ENCODE data around the gene RSRC2. TPM values are rescaled to one million over a fixed set of nuclear protein-coding genes. Genes with fewer than 3 reads are reported as not detected.
"Not testable (repeated sequence)": the region's sequence is repeated elsewhere in the genome, so short reads cannot be mapped to it uniquely, and the experiment has no call there.

The RSRC2 gene
- total and polyA plus RNA-seq, 7 experiments from 2014 or later, result 32.1 to 249 (median 128) TPM

DNA sequence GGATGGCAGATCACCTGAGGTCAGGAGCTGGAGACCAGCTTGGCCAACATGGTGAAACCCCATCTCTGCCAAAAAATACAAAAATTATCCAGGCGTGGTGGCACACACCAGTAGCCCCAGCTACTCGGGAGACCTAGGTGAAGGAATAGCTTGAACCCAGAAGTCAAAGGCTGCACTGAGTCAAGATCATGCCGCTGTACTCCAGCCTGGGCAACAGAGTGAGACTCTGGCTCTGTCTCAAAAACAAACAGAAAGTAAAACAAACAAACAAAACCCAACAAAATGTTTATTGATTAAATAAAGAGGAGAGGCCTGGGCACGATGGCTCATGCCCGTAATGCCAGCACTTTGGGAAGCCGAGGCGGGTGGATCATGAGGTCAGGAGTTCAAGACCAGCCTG is 31.5 kb downstream of the RSRC2 start:
- intact Hi-C loops (cut with micrococcal nuclease), result no loop called here
- Mint-ChIP-seq H3K36me3 (peaks cover 4 to 30% (median 8%) of the 10 kb centered on the region in 5 donors), H3K9me3 (no peaks in the 10 kb centered on the region)

GRCh38 chr12:122493222-122493621 is 33.5 kb downstream of the RSRC2 start:
- H3K9me3 ChIP-seq (ENCODE audit: control insufficient read depth in 2 of 3, low read length in 3 of 3); H3K27me3 ChIP-seq (ENCODE audit: control insufficient read depth in 2 of 2, insufficient read depth in 2 of 2, low read length in 2 of 2); intact Hi-C loops (cut with micrococcal nuclease); H3K4me3 Mint-ChIP-seq; H3K27ac Mint-ChIP-seq; DNase-seq; H3K27me3 Mint-ChIP-seq; CTCF ChIA-PET; H3K4me3 ChIP-seq (ENCODE audit: low read length); H3K4me1 ChIP-seq (ENCODE audit: control insufficient read depth in 2 of 2, insufficient read depth in 2 of 2, low read length in 2 of 2); ATAC-seq; H3K27ac ChIP-seq (ENCODE audit: low read depth, low read length); H3K9me3 Mint-ChIP-seq: not testable (repeated sequence)
- H3K36me3 ChIP-seq (ENCODE audit: control insufficient read depth in 2 of 3, insufficient read depth in 3 of 3, low read length in 3 of 3), result peaks cover 2 to 57% (median 12%) of the 10 kb centered on the region in 3 experiments
- Mint-ChIP-seq H3K36me3 (peaks cover 12 to 35% (median 19%) of the 10 kb centered on the region in 5 donors), H3K4me1 (peaks cover 6 to 31% (median 23%) of the 10 kb centered on the region in 7 donors)
- POLR2A ChIA-PET, result interaction anchor here (1.0 kb wide), 1 partner anchor 14 kb away, joined by 3 read pairs; no protein-coding TSS in a partner anchor

More for the DNA sequence above, 31.5 kb downstream of the RSRC2 start:
- Histone ChIP-seq H3K4me1 (ENCODE audit: control insufficient read depth in 2 of 2, insufficient read depth in 2 of 2, low read length in 2 of 2) (peaks cover 0 to 4% of the 10 kb centered on the region in 2 donors), H3K9me3 (ENCODE audit: control insufficient read depth in 2 of 3, low read length in 3 of 3) (no peaks in the 10 kb centered on the region), H3K27ac (ENCODE audit: low read depth, low read length) (no peak overlapping the region), H3K27me3 (ENCODE audit: control insufficient read depth in 2 of 2, insufficient read depth in 2 of 2, low read length in 2 of 2) (no peaks in the 10 kb centered on the region), H3K4me3 (ENCODE audit: low read length) (no peak overlapping the region), H3K36me3 (ENCODE audit: control insufficient read depth in 2 of 3, insufficient read depth in 3 of 3, low read length in 3 of 3) (peaks cover 0 to 40% (median 1%) of the 10 kb centered on the region in 3 experiments)
- no peak overlapping the region for H3K4me3 Mint-ChIP-seq
- no peak for ATAC-seq
- no peak for DNase-seq
- H3K4me1 Mint-ChIP-seq, result peaks cover 13 to 43% (median 35%) of the 10 kb centered on the region in 7 donors
- H3K27ac Mint-ChIP-seq, result peak overlapping the region in 1 of 9 donors; percentile 49
- ChIA-PET POLR2A (no interaction called here), CTCF (no interaction called here)
- no peaks in the 10 kb centered on the region for H3K27me3 Mint-ChIP-seq

- DNase-seq (no peak), ATAC-seq (no peak)
- POLR2A ChIA-PET, result interaction anchor here (1.0 to 4.1 kb wide), 2 partner anchors 7 to 13 kb away, joined by 3 to 28 read pairs; partner anchors contain the start of gene ZCCHC8
- H3K27me3 Mint-ChIP-seq, result no peaks in the 10 kb centered on the region
- H3K27ac ChIP-seq (ENCODE audit: low read depth, low read length), result no peak overlapping the region
- CTCF ChIA-PET, result interaction anchor here (0.6 kb wide), 1 partner anchor 64 kb away, joined by 3 read pairs; no protein-coding TSS in a partner anchor
- H3K9me3 Mint-ChIP-seq, result no peaks in the 10 kb centered on the region
- H3K4me3 Mint-ChIP-seq, result no peak overlapping the region
- H3K4me1 Mint-ChIP-seq, result peaks cover 6 to 27% (median 19%) of the 10 kb centered on the region in 7 donors
- peaks cover 6 to 69% (median 22%) of the 10 kb centered on the region in 3 experiments for H3K36me3 ChIP-seq (ENCODE audit: control insufficient read depth in 2 of 3, insufficient read depth in 3 of 3, low read length in 3 of 3)
- no peaks in the 10 kb centered on the region for H3K9me3 ChIP-seq (ENCODE audit: control insufficient read depth in 2 of 3, low read length in 3 of 3)
- no peak overlapping the region for H3K4me3 ChIP-seq (ENCODE audit: low read length)
- H3K27ac Mint-ChIP-seq, result peak overlapping the region in 2 of 9 donors; percentile 4 to 20
- no peaks in the 10 kb centered on the region for H3K27me3 ChIP-seq (ENCODE audit: control insufficient read depth in 2 of 2, insufficient read depth in 2 of 2, low read length in 2 of 2)
- intact Hi-C loops (cut with micrococcal nuclease), result no loop called here
- peaks cover 14 to 38% (median 20%) of the 10 kb centered on the region in 5 donors for H3K36me3 Mint-ChIP-seq
- no peaks in the 10 kb centered on the region for H3K4me1 ChIP-seq (ENCODE audit: control insufficient read depth in 2 of 2, insufficient read depth in 2 of 2, low read length in 2 of 2)
Measured at GRCh38 chr12:122491991-122492390, 34.7 kb downstream of the RSRC2 start.

DNA sequence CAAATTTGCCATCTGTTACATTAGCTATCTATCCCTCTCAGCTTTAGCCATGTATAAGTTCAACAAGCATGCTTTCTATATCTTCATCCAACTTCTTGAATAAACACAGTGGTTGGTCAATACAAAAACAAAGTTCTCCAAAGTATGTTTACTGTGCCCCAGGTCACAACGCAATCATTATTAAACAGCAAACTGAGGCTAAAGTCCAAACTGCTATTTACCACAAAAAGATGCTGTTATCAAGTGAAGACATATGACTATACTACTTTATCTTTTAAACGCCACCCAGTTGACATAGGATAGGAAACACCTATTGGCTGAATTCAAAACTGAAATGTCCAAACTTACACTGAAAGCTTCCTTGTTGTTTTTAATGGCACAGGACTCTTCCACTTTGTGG is 37.7 kb downstream of the RSRC2 start:
- ChIA-PET POLR2A (interaction anchor here (0.7 to 4.1 kb wide), 2 partner anchors 10 to 38 kb away, joined by 3 to 28 read pairs; partner anchors contain the start of genes KNTC1, RSRC2 and ZCCHC8), CTCF (no interaction called here)
- Histone ChIP-seq H3K27me3 (ENCODE audit: control insufficient read depth in 2 of 2, insufficient read depth in 2 of 2, low read length in 2 of 2) (no peaks in the 10 kb centered on the region), H3K4me1 (ENCODE audit: control insufficient read depth in 2 of 2, insufficient read depth in 2 of 2, low read length in 2 of 2) (no peaks in the 10 kb centered on the region), H3K9me3 (ENCODE audit: control insufficient read depth in 2 of 3, low read length in 3 of 3) (no peaks in the 10 kb centered on the region), H3K4me3 (ENCODE audit: low read length) (no peak overlapping the region), H3K27ac (ENCODE audit: low read depth, low read length) (no peak overlapping the region), H3K36me3 (ENCODE audit: control insufficient read depth in 2 of 3, insufficient read depth in 3 of 3, low read length in 3 of 3) (peaks cover 6 to 81% (median 23%) of the 10 kb centered on the region in 3 experiments)
- Mint-ChIP-seq H3K27me3 (no peaks in the 10 kb centered on the region), H3K27ac (peak overlapping the region in 1 of 9 donors; percentile 65), H3K9me3 (no peaks in the 10 kb centered on the region), H3K36me3 (peaks cover 22 to 44% (median 34%) of the 10 kb centered on the region in 5 donors), H3K4me3 (no peak overlapping the region), H3K4me1 (peaks cover 0 to 15% (median 11%) of the 10 kb centered on the region in 7 donors)
- intact Hi-C loops (cut with micrococcal nuclease), result no loop called here
- ATAC-seq, result no peak
- no peak for DNase-seq

- H3K27ac ChIP-seq (ENCODE audit: low read depth, low read length); H3K27me3 Mint-ChIP-seq; H3K9me3 ChIP-seq (ENCODE audit: control insufficient read depth in 2 of 3, low read length in 3 of 3); H3K9me3 Mint-ChIP-seq; H3K4me3 Mint-ChIP-seq; DNase-seq; H3K4me1 ChIP-seq (ENCODE audit: control insufficient read depth in 2 of 2, insufficient read depth in 2 of 2, low read length in 2 of 2); ATAC-seq; POLR2A ChIA-PET; H3K27ac Mint-ChIP-seq; intact Hi-C loops (cut with micrococcal nuclease); H3K27me3 ChIP-seq (ENCODE audit: control insufficient read depth in 2 of 2, insufficient read depth in 2 of 2, low read length in 2 of 2); H3K4me3 ChIP-seq (ENCODE audit: low read length): not testable (repeated sequence)
- H3K36me3 ChIP-seq (ENCODE audit: control insufficient read depth in 2 of 3, insufficient read depth in 3 of 3, low read length in 3 of 3), result peaks cover 11 to 86% (median 24%) of the 10 kb centered on the region in 3 experiments
- peaks cover 0 to 17% (median 12%) of the 10 kb centered on the region in 7 donors for H3K4me1 Mint-ChIP-seq
- CTCF ChIA-PET, result interaction anchor here (0.6 kb wide), 1 partner anchor 470 kb away, joined by 4 read pairs; no protein-coding TSS in a partner anchor
- H3K36me3 Mint-ChIP-seq, result peaks cover 22 to 51% (median 38%) of the 10 kb centered on the region in 5 donors
Measured at GRCh38 chr12:122487807-122488206, 38.9 kb downstream of the RSRC2 start.

GRCh38 chr12:122486805-122487426 is 39.8 kb downstream of the RSRC2 start:
- CTCF ChIA-PET, result no interaction called here
- Mint-ChIP-seq H3K36me3 (peaks cover 22 to 47% (median 34%) of the 10 kb centered on the region in 5 donors), H3K9me3 (no peaks in the 10 kb centered on the region), H3K4me3 (no peak overlapping the region), H3K4me1 (peaks cover 0 to 17% (median 8%) of the 10 kb centered on the region in 7 donors), H3K27me3 (no peaks in the 10 kb centered on the region), H3K27ac (peak overlapping the region in 2 of 9 donors; percentile 28 to 76)
- Histone ChIP-seq H3K27ac (ENCODE audit: low read depth, low read length) (no peak overlapping the region), H3K36me3 (ENCODE audit: control insufficient read depth in 2 of 3, insufficient read depth in 3 of 3, low read length in 3 of 3) (peaks cover 11 to 82% (median 31%) of the 10 kb centered on the region in 3 experiments), H3K27me3 (ENCODE audit: control insufficient read depth in 2 of 2, insufficient read depth in 2 of 2, low read length in 2 of 2) (no peaks in the 10 kb centered on the region), H3K9me3 (ENCODE audit: control insufficient read depth in 2 of 3, low read length in 3 of 3) (no peaks in the 10 kb centered on the region), H3K4me3 (ENCODE audit: low read length) (no peak overlapping the region), H3K4me1 (ENCODE audit: control insufficient read depth in 2 of 2, insufficient read depth in 2 of 2, low read length in 2 of 2) (no peaks in the 10 kb centered on the region)
- intact Hi-C loops (cut with micrococcal nuclease), result no loop called here
- ATAC-seq, result no peak
- POLR2A ChIA-PET, result no interaction called here
- no peak for DNase-seq
